SK-N-SH (cell line): ENCODE measurements around the gene C2orf66. TPM values are rescaled to one million over a fixed set of nuclear protein-coding genes. Genes with fewer than 3 reads are reported as not detected.

Experiments
- CTCF ChIA-PET: fragments of 300-600, 350-600 bp; formaldehyde crosslinking; extraction: SDS; loops from one replicate; lab custom pipeline; 2021; lab: Yijun Ruan, JAX
- POLR2A ChIA-PET: fragments of 350-600 bp; sonication (Branson Sonifier 250); formaldehyde crosslinking; extraction: SDS; loops from one replicate; lab custom pipeline; 2020; ENCODE audit warnings: antibody characterized with exemption, inconsistent platforms; lab: Yijun Ruan, JAX
- DNase-seq: peaks from one replicate; pipeline ENCODE4 v3.0.0; 2012
- H2AFZ ChIP-seq: fragments of 200-600 bp; sonication (generic); 2 replicates; pipeline ENCODE4 v1.8.1; 2016; ENCODE audit warnings: antibody characterized with exemption, mild to moderate bottlenecking, low read depth
- H3F3A ChIP-seq: fragments of 200-600 bp; sonication (generic); replicated peaks from 2 replicates; pipeline ENCODE3; 2016; ENCODE audit warnings: antibody characterized with exemption, mild to moderate bottlenecking; ENCODE audit not compliant: insufficient read depth
- H3K27ac ChIP-seq, 2 experiments: fragments of 200-500 bp in 1 of 2; fragments of 200-600 bp in 1 of 2; sonication (Bioruptor generic) in 1 of 2; sonication (generic), shearing (Covaris generic) in 1 of 2; 2 replicates each; pipeline versions ENCODE4 v1.5.1 to v1.6.1; 2014 to 2016; ENCODE audit warnings: low read depth in 2 of 2, inconsistent platforms in 1 of 2, low read length in 1 of 2, mild to moderate bottlenecking in 1 of 2, mixed read lengths in 1 of 2
- H3K27me3 ChIP-seq: fragments of 200-600 bp; sonication (generic), shearing (Covaris generic); 2 replicates; pipeline ENCODE4 v1.6.1; 2016; ENCODE audit warnings: mixed run types; ENCODE audit not compliant: insufficient read depth
- H3K36me3 ChIP-seq, 2 experiments: fragments of 200-500 bp in 1 of 2; fragments of 200-600 bp in 1 of 2; sonication (Bioruptor generic) in 1 of 2; sonication (generic) in 1 of 2; replicated peaks in 1 of 2; 2 replicates each; pipeline versions ENCODE3 to v1.5.1; 2014 to 2016; ENCODE audit warnings: low read length in 1 of 2, mild to moderate bottlenecking in 1 of 2; ENCODE audit not compliant: insufficient read depth in 2 of 2, control insufficient read depth in 1 of 2
- H3K4me1 ChIP-seq, 2 experiments: fragments of 200-500 bp in 1 of 2; fragments of 200-600 bp in 1 of 2; sonication (Bioruptor generic) in 1 of 2; sonication (generic), shearing (Covaris generic) in 1 of 2; 2 replicates each; pipeline versions ENCODE4 v1.5.1 to v1.6.1; 2014 to 2016; ENCODE audit warnings: low read depth in 1 of 2, low read length in 1 of 2, mixed run types in 1 of 2; ENCODE audit not compliant: insufficient read depth in 2 of 2, control insufficient read depth in 1 of 2
- H3K4me2 ChIP-seq: fragments of 200-600 bp; sonication (generic), shearing (Covaris generic); 2 replicates; pipeline ENCODE4 v1.6.1; 2017; ENCODE audit warnings: mixed run types
- H3K4me3 ChIP-seq, 2 experiments: fragments of 200-500 bp in 1 of 2; fragments of 200-600 bp in 1 of 2; sonication (Bioruptor generic) in 1 of 2; sonication (generic), shearing (Covaris generic) in 1 of 2; 2 replicates each; pipeline versions ENCODE4 v1.5.1 to v1.8.1; 2014 to 2016; ENCODE audit warnings: low read depth in 2 of 2, inconsistent platforms in 1 of 2, low read length in 1 of 2, mild to moderate bottlenecking in 1 of 2, mixed read lengths in 1 of 2, moderate library complexity in 1 of 2
- H3K79me2 ChIP-seq: fragments of 200-600 bp; sonication (generic); 2 replicates; pipeline ENCODE4 v1.8.1; 2017; ENCODE audit warnings: mild to moderate bottlenecking; ENCODE audit not compliant: insufficient read depth
- H3K9ac ChIP-seq: fragments of 200-600 bp; sonication (generic); 2 replicates; pipeline ENCODE4 v1.6.1; 2017; ENCODE audit warnings: mixed run types
- H3K9me2 ChIP-seq: fragments of 200-600 bp; sonication (generic); 2 replicates; pipeline ENCODE4 v1.6.1; 2017; ENCODE audit warnings: mixed run types
- H3K9me3 ChIP-seq: fragments of 200-600 bp; sonication (generic); 2 replicates; pipeline ENCODE4 v1.6.1; 2017; ENCODE audit warnings: mixed run types, mild to moderate bottlenecking, moderate library complexity
- H4K20me1 ChIP-seq: fragments of 200-600 bp; sonication (generic); 2 replicates; pipeline ENCODE4 v1.6.1; 2017; ENCODE audit warnings: mild to moderate bottlenecking, mixed run types; ENCODE audit not compliant: insufficient read depth
- EZH2phosphoT487 ChIP-seq: fragments of 200-600 bp; sonication (generic); IDR thresholded peaks from 2 replicates; pipeline ENCODE4 v1.6.1; 2017; ENCODE audit warnings: low read depth, mixed run types, mild to moderate bottlenecking, antibody characterized with exemption, moderate library complexity, borderline replicate concordance
- FOSL2 ChIP-seq: IDR thresholded peaks from 2 replicates; pipeline ENCODE4 v1.4.0; 2012; ENCODE audit warnings: low read depth, mild to moderate bottlenecking, moderate library complexity, borderline replicate concordance
- FOXJ3 ChIP-seq: sonication (generic); formaldehyde crosslinking; IDR thresholded peaks from 2 replicates; pipeline ENCODE4 v1.5.1; 2020; ENCODE audit warnings: mild to moderate bottlenecking, missing genetic modification reagents
- GATA2 ChIP-seq: sonication (generic); formaldehyde crosslinking; IDR thresholded peaks from 2 replicates; pipeline ENCODE4 v1.5.0; 2020; ENCODE audit warnings: mild to moderate bottlenecking, missing genetic modification reagents
- JUND ChIP-seq: IDR thresholded peaks from 2 replicates; pipeline ENCODE4 v1.4.0; 2012
- MAX ChIP-seq: IDR thresholded peaks from 2 replicates; pipeline ENCODE4 v1.4.0; 2012; ENCODE audit warnings: low read depth
- RAD21 ChIP-seq: IDR thresholded peaks from 2 replicates; pipeline ENCODE4 v1.6.1; 2012; ENCODE audit warnings: mild to moderate bottlenecking, low read length
- RFX5 ChIP-seq: IDR thresholded peaks from 2 replicates; pipeline ENCODE4 v1.6.1; 2012; ENCODE audit warnings: mild to moderate bottlenecking, improper control_type of control experiment, low read length
- RXRA ChIP-seq: IDR thresholded peaks from 2 replicates; pipeline ENCODE4 v1.4.0; 2012; ENCODE audit warnings: low read depth, mild to moderate bottlenecking, borderline replicate concordance
- SIN3A ChIP-seq: IDR thresholded peaks from 2 replicates; pipeline ENCODE4 v1.6.1; 2012; ENCODE audit warnings: low read depth, mild to moderate bottlenecking, low read length, moderate library complexity, borderline replicate concordance
- YY1 ChIP-seq: IDR thresholded peaks from 2 replicates; pipeline ENCODE4 v1.4.0; 2012; ENCODE audit warnings: low read depth, mild to moderate bottlenecking
- WGBS: methylation state at CpG from one replicate; pipeline ENCODE4 v1.1.6; 2017; ENCODE audit warnings: low lambda C conversion rate; 5-methylcytosine and 5-hydroxymethylcytosine counted together
- polyA plus RNA-seq, 3 experiments: library from polyadenylated mRNA; depleted of rRNA; stranded (reverse); fragments of >200 nt; gene quantifications; 2 replicates each; pipeline ENCODE4 v1.2.3, GENCODE V29; 2012

The C2orf66 gene
- polyA plus RNA-seq, 1 of the 3 experiments (the other 2 are of a cell fraction): 0.64 TPM

GRCh38 chr2:196804381-196804780 is 4.8 kb downstream of the C2orf66 start:
- CTCF ChIA-PET: interaction anchor here (0.7 kb wide), 1 partner anchor 735 kb away, joined by 3 read pairs; the partner anchor contains the start of gene DNAH7
- Histone ChIP-seq H2AFZ (no peak overlapping the region), H4K20me1 (no peaks in the 10 kb centered on the region), H3K27me3 (no peaks in the 10 kb centered on the region), H3K79me2 (peaks cover 1% of the 10 kb centered on the region; the same call in 1 of the 2 replicates), H3K4me3 (no peak overlapping the region), H3K9me2 (no peaks in the 10 kb centered on the region), H3K4me2 (no peak overlapping the region), H3K36me3 (no peaks in the 10 kb centered on the region), H3K27ac (peak overlapping the region in 1 of 2 experiments; percentile 13; a peak in 1 of 4 replicates), H3F3A (peaks cover 20% of the 10 kb centered on the region), H3K9me3 (no peaks in the 10 kb centered on the region), H3K9ac (no peak overlapping the region), H3K4me1 (peaks cover 0 to 5% of the 10 kb centered on the region in 2 experiments; a peak in 2 of 4 replicates)
- TF ChIP-seq FOSL2 (peak; percentile 49; the same call in 1 of the 2 replicates), RFX5 (no peak), JUND (peak; percentile 18; the same call in 1 of the 2 replicates)
- POLR2A ChIA-PET: no interaction called here
- no peak for DNase-seq
- WGBS: 69% methylated on average over 1 of the region's 1 CpG

- peaks cover 3 to 5% of the 10 kb centered on the region in 2 experiments for H3K36me3 ChIP-seq
- peaks cover 20% of the 10 kb centered on the region for H3F3A ChIP-seq
- H3K9me3 ChIP-seq: no peaks in the 10 kb centered on the region
- H3K9ac ChIP-seq: no peak overlapping the region; the same call in 1 of the 2 replicates
- H3K4me2 ChIP-seq: no peak overlapping the region; the same call in 1 of the 2 replicates
- no peaks in the 10 kb centered on the region for H4K20me1 ChIP-seq
- peak overlapping the region in 1 of 2 experiments; percentile 81; a peak in 2 of 4 replicates for H3K27ac ChIP-seq
- POLR2A ChIA-PET: no interaction called here
- peaks cover 20% of the 10 kb centered on the region for H3K79me2 ChIP-seq
- peaks cover 5 to 6% of the 10 kb centered on the region in 2 experiments for H3K4me1 ChIP-seq
- no peak overlapping the region for H3K4me3 ChIP-seq
- H3K27me3 ChIP-seq: no peaks in the 10 kb centered on the region
- 100% methylated on average over 2 of the region's 2 CpGs for WGBS
- H3K9me2 ChIP-seq: no peaks in the 10 kb centered on the region
- peak overlapping the region; percentile 71; the same call in 1 of the 2 replicates for H2AFZ ChIP-seq
- no peak for DNase-seq
- TF ChIP-seq FOXJ3 (CRISPR knock-in tag) (no peak), SIN3A (no peak), GATA2 (CRISPR knock-in tag) (no peak), EZH2phosphoT487 (no peak), RXRA (no peak)
- CTCF ChIA-PET: no interaction called here
These were observed 6.8 kb downstream of the C2orf66 start for GRCh38 chr2:196802401-196802800.

GRCh38 chr2:196801674-196802261 is 7.4 kb downstream of the C2orf66 start:
- H3K79me2 ChIP-seq: peaks cover 23% of the 10 kb centered on the region
- H3F3A ChIP-seq: peaks cover 20% of the 10 kb centered on the region
- peak overlapping the region; percentile 10; the same call in 1 of the 2 replicates for H3K4me2 ChIP-seq
- peak overlapping the region; percentile 20; the same call in 1 of the 2 replicates for H3K9ac ChIP-seq
- peaks cover 10 to 12% of the 10 kb centered on the region in 2 experiments for H3K36me3 ChIP-seq
- no peaks in the 10 kb centered on the region for H3K27me3 ChIP-seq
- peak overlapping the region; percentile 71 for H2AFZ ChIP-seq
- no peaks in the 10 kb centered on the region for H4K20me1 ChIP-seq
- no peaks in the 10 kb centered on the region for H3K9me2 ChIP-seq
- H3K4me1 ChIP-seq: peaks cover 5 to 6% of the 10 kb centered on the region in 2 experiments
- no peak overlapping the region for H3K4me3 ChIP-seq
- WGBS: 38% methylated on average over 2 of the region's 2 CpGs
- POLR2A ChIA-PET: no interaction called here
- TF ChIP-seq FOSL2: peak; percentile 61; the same call in 1 of the 2 replicates
- no peak for TF ChIP-seq YY1
- peak; percentile 38; the same call in 1 of the 2 replicates for TF ChIP-seq JUND
- no peak for TF ChIP-seq RAD21
- no peak for TF ChIP-seq SIN3A
- TF ChIP-seq MAX: no peak
- DNase-seq: no peak
- H3K9me3 ChIP-seq: no peaks in the 10 kb centered on the region
- CTCF ChIA-PET: no interaction called here
- H3K27ac ChIP-seq: peak overlapping the region in 1 of 2 experiments; percentile 81; a peak in 2 of 4 replicates
